HG02571 (cell line): ENCODE data around the gene CR1L.
"Not testable (repeated sequence)": the region's sequence is repeated elsewhere in the genome, so short reads cannot be mapped to it uniquely, and the experiment has no call there.

Experiments used
- ATAC-seq: cut with Tn5 transposase; IDR thresholded peaks from one replicate; pipeline ENCODE4 v1.9.1; 2021; ENCODE audit warnings: mild to moderate bottlenecking, moderate library complexity; ENCODE audit not compliant: unreplicated experiment

CR1L gene

GRCh38 chr1:207676153-207676552 lies 31.2 kb downstream of the CR1L start:
- ATAC-seq = no peak

DNA sequence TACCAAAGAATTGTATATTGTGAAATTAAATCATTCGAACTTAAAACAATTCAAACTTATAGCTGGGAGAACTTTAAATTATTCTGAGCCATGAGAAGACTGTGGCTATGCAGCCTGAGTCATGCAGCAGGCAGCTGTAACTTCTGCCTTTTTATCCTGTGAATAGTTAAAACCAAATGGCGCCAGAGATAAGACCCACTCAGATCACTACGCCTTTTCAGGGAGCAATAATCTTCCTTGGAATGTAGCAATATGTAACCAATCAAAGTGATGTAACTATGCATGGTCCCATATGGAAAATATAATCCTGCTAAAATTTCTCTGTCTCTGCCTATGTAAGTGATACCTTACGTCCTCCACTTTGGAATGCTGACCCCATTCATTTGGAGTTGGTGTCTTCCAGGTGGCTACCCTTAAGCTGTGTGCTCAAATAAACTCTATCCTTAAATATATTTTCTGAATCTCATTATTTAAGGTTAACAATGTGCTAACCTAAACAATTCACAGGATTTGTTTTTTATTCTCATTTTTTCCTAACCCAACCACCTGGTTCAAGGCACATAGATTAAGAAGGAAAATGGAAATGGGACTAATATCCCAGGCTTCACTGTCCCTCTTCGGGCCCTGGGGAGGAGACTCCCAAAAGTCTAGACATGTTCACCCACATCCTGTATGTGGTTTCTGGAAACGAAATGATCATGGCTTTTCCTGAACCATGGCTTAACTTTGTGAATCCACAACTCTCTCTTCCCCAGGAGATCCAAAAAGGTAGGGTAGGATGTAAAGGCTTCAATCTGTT lies 35.9 kb downstream of the CR1L start:
- ATAC-seq = not testable (repeated sequence)

DNA sequence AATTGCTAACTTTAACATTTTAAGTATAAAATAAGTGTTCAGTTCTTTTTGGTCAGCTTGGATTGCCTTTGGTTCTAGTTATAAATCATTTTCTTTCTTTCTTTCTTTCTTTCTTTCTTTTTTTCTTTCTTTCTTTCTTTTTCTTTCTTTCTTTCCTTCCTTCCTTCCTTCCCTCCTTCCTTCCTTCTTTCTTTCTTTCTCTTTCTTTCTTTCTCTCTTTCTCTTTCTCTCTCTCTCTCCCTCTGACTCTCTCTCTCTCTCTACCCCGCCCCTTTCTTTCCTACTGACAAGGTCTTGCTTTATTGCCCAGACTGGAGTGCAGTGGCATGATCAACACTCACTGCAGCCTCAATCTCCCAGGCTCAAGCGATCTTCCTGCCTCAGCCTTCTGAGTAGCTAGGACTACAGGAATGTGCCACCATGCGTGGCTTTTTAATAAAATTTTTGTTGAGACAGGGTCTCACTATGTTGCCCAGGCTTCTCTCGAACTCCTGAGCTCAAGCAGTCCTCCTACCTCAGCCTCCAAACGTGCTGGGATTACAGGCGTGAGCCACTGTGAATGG lies 38.0 kb downstream of the CR1L start:
- ATAC-seq = not testable (repeated sequence)

- ATAC-seq = not testable (repeated sequence)
Observed at GRCh38 chr1:207690551-207690950, 45.6 kb downstream of the CR1L start.

GRCh38 chr1:207691010-207691409 lies 46.1 kb downstream of the CR1L start:
- no peak for ATAC-seq

- no peak for ATAC-seq
Observed at GRCh38 chr1:207691841-207692240, 46.9 kb downstream of the CR1L start.

DNA sequence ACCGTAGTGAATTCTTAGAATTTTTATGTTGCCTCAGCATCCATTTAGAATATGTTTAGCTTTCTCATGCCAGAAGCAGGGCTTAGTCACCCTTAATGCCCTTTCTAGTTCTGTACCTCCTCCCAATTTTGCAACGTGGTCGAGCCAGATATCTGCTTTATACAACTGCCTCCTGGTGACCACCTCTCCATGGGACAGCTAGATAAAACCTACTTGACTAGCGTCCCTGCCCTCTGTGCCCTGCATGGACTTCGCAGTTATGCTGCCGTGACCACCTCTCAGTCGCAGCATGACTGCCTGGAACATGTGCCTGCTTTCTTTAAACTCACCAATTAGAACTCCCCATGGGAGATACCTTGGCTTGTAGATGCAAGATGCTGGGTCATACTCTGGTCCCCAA lies 47.4 kb downstream of the CR1L start:
- ATAC-seq = not testable (repeated sequence)

DNA sequence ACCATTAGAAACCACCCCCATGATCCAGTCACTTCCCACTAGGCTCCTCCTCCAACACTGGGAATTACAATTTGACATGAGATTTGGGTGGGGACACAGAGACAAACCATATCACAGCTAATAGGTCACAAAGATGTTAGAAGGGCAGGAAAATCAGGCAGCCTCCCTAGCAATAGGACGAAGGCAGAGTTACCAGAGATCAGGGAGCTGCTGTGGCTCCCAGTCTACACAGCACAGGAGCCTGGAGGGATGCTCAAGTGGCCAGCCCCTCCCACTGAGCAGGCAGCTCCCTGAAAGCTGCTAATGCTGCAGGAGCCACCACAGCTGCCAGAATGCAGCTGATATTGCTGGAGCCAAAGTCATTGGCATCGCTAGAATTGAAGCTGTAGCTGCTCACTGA lies 51.0 kb downstream of the CR1L start:
- no peak for ATAC-seq

GRCh38 chr1:207698822-207699483 lies 54.0 kb downstream of the CR1L start:
- no peak for ATAC-seq

DNA sequence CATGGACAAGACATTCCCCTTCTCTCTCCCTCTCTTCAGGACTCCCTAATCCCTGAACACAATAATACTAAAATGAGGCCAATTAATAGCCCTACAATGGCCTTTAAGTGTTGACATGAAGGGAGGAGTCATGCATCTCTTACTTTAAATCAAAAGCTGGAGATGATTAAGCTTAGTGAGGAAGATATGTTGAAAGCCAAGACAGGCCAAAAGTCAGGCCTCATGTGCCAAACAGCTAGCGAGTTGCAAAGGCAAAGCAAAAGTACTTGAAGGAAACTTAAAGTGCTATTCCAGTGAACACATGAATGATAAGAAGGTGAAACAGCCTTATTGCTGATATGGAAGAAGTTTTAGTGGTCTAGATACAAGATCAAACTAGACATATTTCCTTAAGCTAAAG lies 57.4 kb downstream of the CR1L start:
- ATAC-seq = no peak

GRCh38 chr1:207703712-207704111 lies 58.8 kb downstream of the CR1L start:
- no peak for ATAC-seq

DNA sequence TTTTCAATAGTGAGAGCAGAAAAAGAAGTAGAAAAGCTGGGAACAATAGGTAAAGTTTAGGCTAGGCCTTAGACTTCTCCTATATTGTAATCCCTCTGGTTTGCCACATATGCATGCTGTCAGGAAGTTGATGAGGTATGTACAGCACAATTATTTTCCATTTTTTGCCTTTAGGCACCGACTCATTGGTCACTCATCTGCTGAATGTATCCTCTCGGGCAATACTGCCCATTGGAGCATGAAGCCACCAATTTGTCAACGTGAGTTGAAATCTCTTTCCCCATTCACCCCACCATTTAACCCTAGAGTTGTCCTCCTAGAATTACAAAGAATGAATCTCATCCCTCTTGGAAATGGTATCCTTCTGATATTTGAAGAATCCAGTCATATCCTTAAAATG lies 63.1 kb downstream of the CR1L start:
- ATAC-seq = not testable (repeated sequence)

- ATAC-seq = no peak
Observed at GRCh38 chr1:207711285-207711684, 66.4 kb downstream of the CR1L start.

DNA sequence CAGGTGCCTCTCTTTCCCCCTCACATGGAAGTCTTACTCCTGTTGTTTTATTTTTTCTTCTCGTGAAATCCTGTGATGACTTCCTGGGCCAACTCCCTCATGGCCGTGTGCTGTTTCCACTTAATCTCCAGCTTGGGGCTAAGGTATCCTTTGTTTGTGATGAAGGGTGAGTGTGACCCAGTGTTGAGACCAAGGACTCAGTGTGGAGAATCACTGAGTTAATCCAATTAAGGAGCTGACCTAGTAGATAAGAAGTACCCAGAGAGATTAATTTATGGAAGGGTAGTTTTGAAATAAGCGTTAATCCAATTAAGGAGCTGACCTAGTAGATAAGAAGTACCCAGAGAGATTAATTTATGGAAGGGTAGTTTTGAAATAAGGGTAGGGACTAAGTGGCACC lies 67.8 kb downstream of the CR1L start:
- not testable (repeated sequence) for ATAC-seq

GRCh38 chr1:207713529-207713928 lies 68.6 kb downstream of the CR1L start:
- ATAC-seq = no peak

DNA sequence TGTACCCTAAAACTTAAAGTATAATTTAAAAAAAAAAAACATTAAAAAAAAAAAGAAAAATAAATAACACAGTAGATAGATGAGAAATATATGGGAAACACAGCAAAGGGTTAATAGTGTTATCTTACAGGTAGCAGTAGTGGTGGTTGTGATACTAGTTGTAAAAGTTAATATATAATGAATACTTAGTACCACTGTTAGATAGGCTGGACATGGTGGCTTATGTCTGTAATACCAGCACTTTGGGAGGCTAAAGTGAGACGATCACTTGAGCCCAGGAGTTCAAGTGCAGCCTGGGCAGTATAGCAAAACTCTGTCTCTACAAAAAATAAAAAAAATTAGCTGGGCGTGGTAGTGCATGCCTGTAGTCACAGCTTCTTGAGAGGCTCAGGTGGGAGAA lies 74.3 kb downstream of the CR1L start:
- no peak for ATAC-seq

- not testable (repeated sequence) for ATAC-seq
Observed at GRCh38 chr1:207728200-207728858, 83.4 kb downstream of the CR1L start.

- ATAC-seq = not testable (repeated sequence)
Observed at GRCh38 chr1:207737503-207738157, 92.7 kb downstream of the CR1L start.

GRCh38 chr1:207738158-207738659 lies 93.3 kb downstream of the CR1L start:
- not testable (repeated sequence) for ATAC-seq

GRCh38 chr1:207740207-207740606 lies 95.3 kb downstream of the CR1L start:
- ATAC-seq = no peak
